ENCODE results near the gene ESRRG. TPM values are rescaled to one million over a fixed set of nuclear protein-coding genes. Genes with fewer than 3 reads are reported as not detected.
"Not testable (repeated sequence)": the region's sequence is repeated elsewhere in the genome, so short reads cannot be mapped to it uniquely, and the experiment has no call there.

ESRRG gene
- total RNA-seq, 6 experiments from 2014 or later, result 0.11 to 1.9 (median 0.18) TPM

DNA sequence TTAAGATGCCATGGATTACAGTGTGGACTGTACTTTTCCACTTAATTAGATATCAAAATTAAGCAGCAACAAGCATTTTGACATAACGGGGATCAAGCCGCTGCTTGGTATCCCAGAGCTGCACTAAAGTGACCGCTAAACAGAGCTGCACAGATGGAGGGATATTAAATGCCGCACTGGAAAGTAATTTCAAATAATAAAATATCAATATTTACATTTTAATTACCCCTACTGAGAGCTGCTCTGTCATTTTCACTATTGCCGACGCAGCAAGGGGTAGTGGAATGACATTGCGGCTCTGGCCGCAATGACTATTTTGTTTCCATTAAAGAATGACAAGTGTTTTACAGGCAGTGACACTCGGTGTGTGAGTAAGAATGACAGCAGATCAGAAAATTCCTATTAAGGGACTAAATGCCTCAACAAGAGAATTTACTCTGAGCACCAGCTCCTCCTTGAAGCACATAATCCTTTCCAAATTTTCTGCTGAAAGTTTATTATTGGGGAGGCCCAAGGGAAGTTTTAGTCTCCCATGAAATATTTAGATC lies 190.9 kb downstream of the ESRRG start:
- no peaks in the 10 kb centered on the region for H3K36me3 ChIP-seq
- TF ChIP-seq POLR2A (IDR thresholded peaks at IDR 0.05) (no peak), CTCF (IDR thresholded peaks at IDR 0.05) (no peak)
- H3K27ac ChIP-seq, result peak overlapping the region in 2 of 3 donors; percentile 65 to 79
- ATAC-seq (no peak), DNase-seq (no peak)
- H3K4me1 ChIP-seq, result peaks cover 0 to 20% (median 0%) of the 10 kb centered on the region in 4 donors
- H3K4me3 ChIP-seq, result peak overlapping the region; percentile 33 to 55 (median 50)
- intact Hi-C loops (cut with DNase I), result no loop called here
- WGBS (ENCODE audit: insufficient coverage, low coverage, low lambda C conversion rate, missing lambda C conversion rate), result 94% methylated on average over 9 of the region's 9 CpGs
- H3K27me3 ChIP-seq, result no peaks in the 10 kb centered on the region
- no peaks in the 10 kb centered on the region for H3K9me3 ChIP-seq

DNA sequence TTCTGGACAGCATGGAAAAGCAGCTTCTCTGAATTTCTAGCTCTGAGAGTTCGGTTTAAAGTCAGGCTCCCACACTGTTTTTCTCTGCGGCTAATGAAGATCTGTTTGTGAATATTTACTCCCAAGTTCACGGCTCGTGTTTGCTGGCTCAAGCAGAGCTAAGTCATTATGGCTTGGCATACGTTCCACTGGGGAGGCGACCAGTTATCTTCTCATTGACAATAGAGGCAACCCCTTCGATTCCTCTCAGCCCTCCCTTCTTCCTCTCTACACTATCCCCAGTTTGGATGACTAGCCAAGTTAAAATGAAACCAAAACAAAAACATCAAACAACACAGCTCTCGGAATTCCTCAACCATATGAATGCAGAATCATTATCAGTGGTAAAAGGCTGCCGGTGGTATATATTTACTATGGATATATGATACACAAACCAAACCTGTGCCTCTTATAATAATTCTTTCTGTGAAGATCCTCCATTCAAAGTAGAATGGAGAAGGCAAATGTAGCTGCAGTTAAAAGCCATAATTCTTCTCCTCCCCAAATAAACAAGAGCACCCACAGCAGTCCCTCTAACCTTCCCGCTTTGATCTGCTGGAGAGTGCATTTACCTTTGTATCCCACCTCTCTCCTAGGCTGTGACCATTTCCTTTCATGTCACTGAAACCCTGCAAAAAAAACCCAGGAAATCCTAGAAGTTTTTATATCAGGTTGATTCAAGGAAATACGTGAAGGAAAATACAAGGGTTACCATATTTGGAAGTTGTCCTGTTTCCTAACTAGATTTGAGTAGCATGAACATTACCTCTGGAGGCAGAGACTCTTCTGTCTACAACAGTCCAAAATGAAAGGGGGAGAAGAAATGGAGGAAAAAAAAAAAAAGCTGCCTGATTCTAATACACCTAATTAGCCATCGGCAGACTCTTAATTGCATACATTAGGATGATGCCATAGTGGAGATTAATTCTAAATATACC lies 191.7 kb downstream of the ESRRG start:
- Histone ChIP-seq H3K9me3 (no peaks in the 10 kb centered on the region), H3K4me3 (peak overlapping the region; percentile 33 to 55 (median 50)), H3K36me3 (no peaks in the 10 kb centered on the region), H3K4me1 (peaks cover 0 to 20% (median 0%) of the 10 kb centered on the region in 4 donors), H3K27me3 (no peaks in the 10 kb centered on the region), H3K27ac (peak overlapping the region; percentile 58 to 79 (median 65))
- ATAC-seq (peak; percentile 79 to 89 (median 84)), DNase-seq (peak in 2 of 3 donors; percentile 49 to 50)
- intact Hi-C loops (cut with DNase I), result no loop called here
- TF ChIP-seq CTCF (IDR thresholded peaks at IDR 0.05), result no peak
- TF ChIP-seq POLR2A (IDR thresholded peaks at IDR 0.05), result no peak
- 17% methylated on average over 12 of the region's 12 CpGs for WGBS (ENCODE audit: insufficient coverage, low coverage, low lambda C conversion rate, missing lambda C conversion rate)

- intact Hi-C loops (cut with DNase I); DNase-seq; H3K36me3 ChIP-seq; H3K9me3 ChIP-seq; H3K27me3 ChIP-seq; H3K4me3 ChIP-seq: not testable (repeated sequence)
- Histone ChIP-seq H3K4me1 (peaks cover 0 to 20% (median 0%) of the 10 kb centered on the region in 4 donors), H3K27ac (peak overlapping the region in 2 of 3 donors; percentile 65 to 79)
- ATAC-seq, result peak in 3 of 4 donors; percentile 18 to 44 (median 41)
- 30% methylated on average over 3 of the region's 3 CpGs for WGBS (ENCODE audit: insufficient coverage, low coverage, low lambda C conversion rate, missing lambda C conversion rate)
These were observed 193.4 kb downstream of the ESRRG start for GRCh38 chr1:216529851-216530250.

DNA sequence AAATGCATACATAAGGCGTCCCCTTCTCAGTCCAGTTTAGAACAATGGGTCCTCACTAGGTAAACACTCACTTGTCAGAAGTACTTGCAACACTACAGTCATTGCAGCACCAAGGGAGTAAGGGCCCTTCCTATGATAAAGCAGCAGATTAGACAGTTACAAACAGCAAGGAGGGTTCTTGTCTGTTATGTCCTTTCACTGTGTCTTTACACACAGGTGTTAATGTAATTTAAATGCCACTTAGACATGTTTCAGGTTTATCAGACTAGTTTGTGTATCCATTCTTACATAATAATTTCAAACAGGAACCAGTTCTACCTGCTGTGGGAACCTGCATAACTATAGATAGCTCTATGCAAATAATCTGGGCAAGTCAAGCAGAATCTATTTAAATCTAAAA lies 194.4 kb downstream of the ESRRG start:
- Histone ChIP-seq H3K27me3 (no peaks in the 10 kb centered on the region), H3K36me3 (no peaks in the 10 kb centered on the region), H3K27ac (no peak overlapping the region), H3K9me3 (no peaks in the 10 kb centered on the region), H3K4me1 (peaks cover 0 to 20% (median 0%) of the 10 kb centered on the region in 4 donors), H3K4me3 (no peak overlapping the region)
- intact Hi-C loops (cut with DNase I), result no loop called here
- TF ChIP-seq POLR2A (IDR thresholded peaks at IDR 0.05), result no peak
- DNase-seq, result no peak
- ATAC-seq, result peak in 1 of 4 donors; percentile 29
- WGBS (ENCODE audit: insufficient coverage, low coverage, low lambda C conversion rate, missing lambda C conversion rate), result 36% methylated on average over 1 of the region's 1 CpG

DNA sequence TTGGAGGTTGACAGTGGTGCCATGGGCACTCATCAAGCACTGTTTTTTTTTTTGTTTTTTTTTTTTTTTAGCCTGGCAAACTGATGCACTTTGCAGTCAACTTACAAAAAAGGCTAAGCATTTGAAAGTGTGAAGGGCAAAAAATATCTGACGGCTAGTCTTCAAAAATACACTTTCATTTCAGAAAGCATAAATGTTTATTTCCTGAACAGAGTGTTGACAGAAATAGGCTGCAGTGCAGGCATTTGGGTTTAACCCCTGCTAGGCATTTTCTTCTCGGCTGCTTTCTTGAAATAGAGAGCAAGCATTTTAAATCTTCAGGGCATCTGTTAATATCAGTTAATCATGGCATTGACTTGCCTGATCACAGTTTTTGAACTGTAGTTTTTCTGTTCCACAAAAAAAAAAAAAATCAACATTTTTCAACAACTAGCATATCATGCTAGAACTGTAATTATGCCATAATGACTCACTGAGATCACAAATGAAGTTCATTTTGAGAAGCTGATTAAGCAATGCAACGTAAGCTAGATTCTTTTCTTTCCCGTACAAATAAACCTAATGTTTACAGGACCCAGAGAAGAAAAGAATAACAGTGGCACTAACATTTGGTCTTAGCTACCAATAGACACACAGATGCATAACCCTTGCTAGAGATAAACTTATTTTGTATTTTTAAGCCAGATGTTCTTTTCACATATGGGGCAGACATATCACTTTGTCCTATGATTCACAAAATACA lies 199.6 kb downstream of the ESRRG start:
- DNase-seq (no peak), ATAC-seq (peak in 2 of 4 donors; percentile 21 to 39)
- intact Hi-C loops (cut with DNase I), result no loop called here
- H3K36me3 ChIP-seq, result no peaks in the 10 kb centered on the region
- no peak overlapping the region for H3K27ac ChIP-seq
- no peaks in the 10 kb centered on the region for H3K4me1 ChIP-seq
- H3K9me3 ChIP-seq, result no peaks in the 10 kb centered on the region
- TF ChIP-seq POLR2A (IDR thresholded peaks at IDR 0.05) (no peak), CTCF (IDR thresholded peaks at IDR 0.05) (no peak)
- WGBS (ENCODE audit: insufficient coverage, low coverage, low lambda C conversion rate, missing lambda C conversion rate), result 32% methylated on average over 4 of the region's 4 CpGs
- H3K4me3 ChIP-seq, result no peak overlapping the region
- no peaks in the 10 kb centered on the region for H3K27me3 ChIP-seq
